GM12864 (cell line): ENCODE results near the gene TSC22D1.

Experiments used
- DNase-seq: peaks from one replicate; pipeline ENCODE4 v3.0.0-alpha.2; 2011; ENCODE audit warnings: low read depth
- H3K4me3 ChIP-seq: 2 replicates; pipeline ENCODE4 v1.5.1; 2011; ENCODE audit warnings: mild to moderate bottlenecking, low read depth, low read length, control low read depth
- CTCF ChIP-seq: IDR thresholded peaks from 2 replicates; pipeline ENCODE4 v1.5.1; 2011; ENCODE audit warnings: low read depth, mild to moderate bottlenecking, moderate library complexity, low read length, control low read depth, inconsistent platforms; ENCODE audit errors: missing control alignments

TSC22D1 gene

DNA sequence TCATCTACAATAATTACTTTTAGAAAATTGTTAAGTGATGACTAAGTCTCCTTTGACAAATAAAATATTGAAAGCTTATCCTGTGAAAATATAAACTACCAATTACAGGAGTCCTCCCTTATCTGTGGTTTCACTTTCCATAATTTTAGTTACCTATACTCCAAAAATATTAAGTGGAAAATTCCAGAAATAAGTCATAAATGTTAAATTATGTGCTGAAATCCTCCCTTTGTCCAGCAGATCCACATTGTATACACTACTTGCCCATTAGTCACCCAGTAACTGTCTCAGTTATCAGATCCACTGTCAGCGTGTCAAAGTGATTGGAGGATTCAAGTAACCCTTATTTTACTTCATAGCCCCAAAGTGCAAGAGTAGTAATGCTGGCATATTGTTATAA is 104.4 kb downstream of the TSC22D1 start:
- no peak for DNase-seq
- no peak overlapping the region for H3K4me3 ChIP-seq
- no peak for TF ChIP-seq CTCF

GRCh38 chr13:44470638-44471562 is 105.2 kb downstream of the TSC22D1 start:
- DNase-seq = no peak
- TF ChIP-seq CTCF = peak; percentile 11
- H3K4me3 ChIP-seq = no peak overlapping the region

- DNase-seq = no peak
- H3K4me3 ChIP-seq = no peak overlapping the region
- TF ChIP-seq CTCF = no peak
Measured at GRCh38 chr13:44468874-44469273, 107.3 kb downstream of the TSC22D1 start.

DNA sequence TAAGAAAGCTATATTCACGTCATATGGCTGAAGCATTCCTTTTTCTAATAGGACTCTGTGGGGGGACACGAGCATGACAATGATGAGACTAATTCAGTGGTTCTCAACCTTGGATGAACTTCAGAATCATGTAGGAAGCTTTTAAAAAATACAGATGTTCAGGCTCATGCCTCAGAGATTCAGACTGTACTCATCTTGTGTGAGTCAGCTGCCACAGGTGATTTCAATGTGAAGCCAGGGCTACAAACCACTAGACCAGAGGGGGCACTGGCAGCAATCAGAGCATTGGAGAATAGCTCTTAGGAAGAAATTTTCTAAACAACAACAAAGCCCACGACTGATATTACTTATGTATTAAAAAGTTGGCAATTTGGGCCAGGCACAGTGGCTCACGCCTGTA is 110.8 kb downstream of the TSC22D1 start:
- TF ChIP-seq CTCF = no peak
- DNase-seq = no peak
- H3K4me3 ChIP-seq = no peak overlapping the region

- no peak for DNase-seq
- TF ChIP-seq CTCF = no peak
- no peak overlapping the region for H3K4me3 ChIP-seq
Measured at GRCh38 chr13:44464471-44464870, 111.7 kb downstream of the TSC22D1 start.

DNA sequence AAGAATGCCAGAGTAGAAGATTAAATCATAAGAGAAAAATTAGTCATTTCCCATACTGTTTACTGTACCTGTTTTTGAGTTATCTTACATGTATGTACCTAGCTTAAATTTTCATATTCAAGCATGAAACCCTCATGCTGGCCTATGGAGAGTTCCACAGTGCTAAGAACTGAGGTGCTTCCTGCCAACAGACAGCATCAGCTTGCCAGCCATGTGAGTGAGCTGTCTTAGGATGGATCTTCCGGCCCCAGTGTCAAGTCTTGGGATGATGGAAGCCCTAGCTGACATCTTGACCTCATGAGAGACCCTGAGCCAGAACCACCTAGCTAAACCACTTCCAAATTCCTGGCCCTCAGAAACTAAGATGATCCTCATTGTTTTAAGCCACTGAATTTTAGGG is 112.4 kb downstream of the TSC22D1 start:
- no peak for TF ChIP-seq CTCF
- H3K4me3 ChIP-seq = no peak overlapping the region
- DNase-seq = no peak

GRCh38 chr13:44459674-44460073 is 116.5 kb downstream of the TSC22D1 start:
- no peak for DNase-seq
- TF ChIP-seq CTCF = no peak
- no peak overlapping the region for H3K4me3 ChIP-seq
